Skeletal muscle tissue (tissue), 4 donors: ENCODE data around the gene CPEB3. TPM values are rescaled to one million over a fixed set of nuclear protein-coding genes. Genes with fewer than 3 reads are reported as not detected.
"Not testable (repeated sequence)": the region's sequence is repeated elsewhere in the genome, so short reads cannot be mapped to it uniquely, and the experiment has no call there.

Experiments
- H3K27ac ChIP-seq: one replicate; pipeline ENCODE4 v1.7.0; 2013; ENCODE audit warnings: mild to moderate bottlenecking, low read depth, low read length, inconsistent platforms
- H3K27me3 ChIP-seq, 3 donors: one replicate each; pipeline ENCODE4 v1.7.0; 2013; ENCODE audit warnings: low read length in 3 of 3; ENCODE audit not compliant: control insufficient read depth in 3 of 3, insufficient read depth in 3 of 3
- H3K36me3 ChIP-seq, 3 donors: one replicate each; pipeline ENCODE4 v1.7.0; 2013; ENCODE audit warnings: low read length in 3 of 3; ENCODE audit not compliant: control insufficient read depth in 3 of 3, insufficient read depth in 3 of 3
- H3K4me1 ChIP-seq, 3 donors: one replicate each; pipeline ENCODE4 v1.7.0; 2013; ENCODE audit warnings: low read length in 3 of 3, mild to moderate bottlenecking in 3 of 3; ENCODE audit not compliant: control insufficient read depth in 3 of 3, insufficient read depth in 3 of 3
- H3K4me3 ChIP-seq, 3 donors: one replicate each; pipeline ENCODE4 v1.7.0; 2013; ENCODE audit warnings: low read length in 3 of 3
- H3K9ac ChIP-seq, 3 donors: one replicate each; pipeline ENCODE4 v1.7.0; 2013; ENCODE audit warnings: low read length in 3 of 3, mild to moderate bottlenecking in 3 of 3, moderate library complexity in 2 of 3, low read depth in 1 of 3
- H3K9me3 ChIP-seq, 3 donors: one replicate each; pipeline ENCODE4 v1.7.0; 2013; ENCODE audit warnings: low read length in 3 of 3; ENCODE audit not compliant: control insufficient read depth in 3 of 3
- total RNA-seq: library from RNA; depleted of rRNA; stranded (reverse); fragments of >200 nt; gene quantifications from one replicate; pipeline ENCODE4 v1.2.3, GENCODE V29; 2014
- donor health status: Osteomylitis.

The CPEB3 gene
- total RNA-seq, 1 donor from 2014 or later, result 3.1 TPM

DNA sequence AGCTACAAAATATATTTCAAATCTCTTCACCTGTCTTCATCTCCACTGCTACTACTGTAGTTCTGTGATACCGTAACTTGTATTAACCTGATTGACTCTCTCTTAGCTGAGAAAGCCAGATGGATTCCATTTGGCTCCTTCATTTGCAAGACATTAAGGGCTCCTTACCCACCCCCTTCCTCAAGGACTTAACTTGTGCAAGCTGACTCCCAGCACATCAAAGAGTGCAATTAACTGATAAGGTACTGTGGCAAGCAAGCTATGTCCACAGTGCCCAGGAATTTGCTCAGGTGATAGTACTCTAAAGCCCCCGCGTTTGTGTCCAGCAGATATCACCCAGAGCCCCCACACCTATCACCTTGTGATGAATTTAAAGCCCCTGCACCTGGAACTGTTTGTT lies 257.8 kb downstream of the CPEB3 start:
- H3K4me3 ChIP-seq, H3K4me1 ChIP-seq, H3K9me3 ChIP-seq, H3K9ac ChIP-seq, H3K27me3 ChIP-seq, H3K27ac ChIP-seq: not testable (repeated sequence)
- H3K36me3 ChIP-seq, result peaks cover 6 to 26% (median 17%) of the 10 kb centered on the region in 3 donors

DNA sequence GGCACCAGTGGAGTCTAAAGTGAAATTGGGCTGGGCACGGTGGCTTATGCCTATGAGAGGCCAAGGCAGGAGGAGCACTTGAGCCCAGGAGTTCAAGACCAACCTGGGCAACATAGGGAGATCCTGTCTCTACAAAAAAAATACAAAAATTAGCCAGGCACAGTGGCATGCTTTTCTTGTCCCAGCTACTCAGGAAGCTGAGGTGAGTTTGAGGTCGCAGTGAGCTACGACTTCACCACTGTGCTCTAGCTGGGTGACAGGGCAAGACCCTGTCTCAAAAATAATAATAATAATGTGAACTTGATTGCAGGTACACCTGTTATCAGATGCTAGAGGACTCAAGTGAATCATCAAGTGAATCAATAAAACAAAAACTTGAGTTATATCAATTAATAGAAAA lies 259.3 kb downstream of the CPEB3 start:
- H3K9ac ChIP-seq, result no peak overlapping the region
- no peak overlapping the region for H3K27ac ChIP-seq
- no peaks in the 10 kb centered on the region for H3K9me3 ChIP-seq
- no peaks in the 10 kb centered on the region for H3K27me3 ChIP-seq
- H3K36me3 ChIP-seq, result peaks cover 15 to 41% (median 30%) of the 10 kb centered on the region in 3 donors
- no peak overlapping the region for H3K4me3 ChIP-seq
- no peaks in the 10 kb centered on the region for H3K4me1 ChIP-seq

DNA sequence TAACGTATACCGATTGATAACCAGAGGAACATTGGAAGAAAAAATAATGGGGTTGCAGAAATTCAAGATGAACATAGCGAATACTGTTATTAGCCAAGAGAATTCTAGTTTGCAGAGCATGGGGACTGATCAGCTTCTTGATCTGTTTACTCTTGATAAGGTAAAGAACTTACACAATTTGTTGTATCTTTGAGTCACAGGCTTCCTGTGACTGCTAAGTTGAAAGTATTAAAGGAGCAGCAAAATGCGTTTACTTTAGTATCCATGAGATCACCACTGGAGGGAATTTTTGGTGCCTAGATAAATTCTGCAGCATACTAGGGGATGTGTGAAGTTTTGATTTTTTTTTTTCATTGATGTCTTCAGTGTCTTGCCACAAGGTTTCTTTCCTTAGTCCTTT lies 263.7 kb downstream of the CPEB3 start:
- no peaks in the 10 kb centered on the region for H3K27me3 ChIP-seq
- H3K27ac ChIP-seq, result no peak overlapping the region
- H3K9ac ChIP-seq, result no peak overlapping the region
- peaks cover 19 to 62% (median 40%) of the 10 kb centered on the region in 3 donors for H3K36me3 ChIP-seq
- no peaks in the 10 kb centered on the region for H3K9me3 ChIP-seq
- no peaks in the 10 kb centered on the region for H3K4me1 ChIP-seq
- H3K4me3 ChIP-seq, result no peak overlapping the region

DNA sequence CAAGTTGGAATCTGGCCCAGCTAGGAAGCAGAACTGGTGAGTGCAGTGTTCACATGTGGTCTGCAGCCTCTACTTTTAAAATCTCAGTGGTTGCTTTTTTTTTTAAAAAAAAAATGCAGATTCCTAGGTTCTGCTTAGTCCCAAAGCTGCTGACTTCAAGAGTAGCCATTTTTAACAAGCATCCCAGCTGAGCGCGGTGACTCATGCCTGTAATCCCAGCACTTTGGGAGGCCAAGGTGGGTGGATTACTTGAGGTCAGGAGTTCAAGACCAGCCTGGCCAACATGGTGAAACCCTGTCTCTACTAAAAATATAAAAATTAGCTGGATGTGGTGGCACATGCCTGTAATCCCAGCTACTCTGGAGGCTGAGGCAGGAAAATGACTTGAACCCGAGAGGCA lies 265.5 kb downstream of the CPEB3 start:
- not testable (repeated sequence) for H3K27ac ChIP-seq, H3K9ac ChIP-seq, H3K9me3 ChIP-seq, H3K4me3 ChIP-seq, H3K27me3 ChIP-seq, H3K4me1 ChIP-seq
- peaks cover 19 to 56% (median 44%) of the 10 kb centered on the region in 3 donors for H3K36me3 ChIP-seq

DNA sequence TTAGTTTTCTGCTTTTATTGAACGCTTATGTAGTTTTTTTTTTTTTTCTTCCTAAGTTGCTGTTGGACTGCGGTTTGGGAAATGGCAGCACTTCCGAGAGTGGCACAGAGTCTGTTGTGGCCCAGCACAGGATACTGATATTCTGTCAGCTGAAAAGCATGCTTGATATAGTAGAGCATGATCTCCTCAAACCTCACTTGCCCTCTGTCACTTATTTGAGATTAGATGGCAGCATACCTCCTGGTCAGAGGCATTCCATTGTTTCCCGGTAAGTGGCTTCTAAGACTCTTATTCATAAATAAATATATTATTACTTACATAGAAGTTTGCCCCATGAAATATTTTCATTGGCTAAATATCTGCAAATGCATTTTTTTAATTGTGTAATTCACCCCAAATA lies 266.2 kb downstream of the CPEB3 start:
- H3K4me1 ChIP-seq, result no peaks in the 10 kb centered on the region
- H3K36me3 ChIP-seq, result peaks cover 14 to 53% (median 42%) of the 10 kb centered on the region in 3 donors
- no peak overlapping the region for H3K27ac ChIP-seq

DNA sequence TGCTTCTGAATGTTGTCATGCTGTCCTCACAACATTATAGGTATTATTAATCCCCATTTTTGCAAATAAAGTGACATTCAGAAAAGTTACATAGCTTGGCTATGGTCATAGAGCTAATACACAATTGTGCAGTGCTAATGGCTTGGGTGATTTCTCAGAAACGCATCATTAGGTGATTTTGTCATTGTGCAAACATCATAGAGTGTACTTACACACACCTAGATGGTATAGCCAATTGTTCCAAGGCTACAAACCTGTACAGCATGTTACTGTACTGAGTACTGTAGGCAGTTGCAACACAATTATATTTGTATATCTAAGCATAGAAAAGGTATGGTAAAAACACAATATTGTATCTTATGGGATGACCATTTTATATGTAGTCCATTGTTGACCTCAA lies 276.3 kb downstream of the CPEB3 start:
- Histone ChIP-seq H3K4me1 (no peaks in the 10 kb centered on the region), H3K9ac (no peak overlapping the region), H3K27ac (no peak overlapping the region), H3K27me3 (no peaks in the 10 kb centered on the region), H3K4me3 (no peak overlapping the region), H3K36me3 (peaks cover 12 to 49% (median 39%) of the 10 kb centered on the region in 3 donors), H3K9me3 (no peaks in the 10 kb centered on the region)

More for the DNA sequence above, 266.2 kb downstream of the CPEB3 start:
- Histone ChIP-seq H3K27me3 (no peaks in the 10 kb centered on the region), H3K9me3 (no peaks in the 10 kb centered on the region), H3K9ac (no peak overlapping the region), H3K4me3 (no peak overlapping the region)

DNA sequence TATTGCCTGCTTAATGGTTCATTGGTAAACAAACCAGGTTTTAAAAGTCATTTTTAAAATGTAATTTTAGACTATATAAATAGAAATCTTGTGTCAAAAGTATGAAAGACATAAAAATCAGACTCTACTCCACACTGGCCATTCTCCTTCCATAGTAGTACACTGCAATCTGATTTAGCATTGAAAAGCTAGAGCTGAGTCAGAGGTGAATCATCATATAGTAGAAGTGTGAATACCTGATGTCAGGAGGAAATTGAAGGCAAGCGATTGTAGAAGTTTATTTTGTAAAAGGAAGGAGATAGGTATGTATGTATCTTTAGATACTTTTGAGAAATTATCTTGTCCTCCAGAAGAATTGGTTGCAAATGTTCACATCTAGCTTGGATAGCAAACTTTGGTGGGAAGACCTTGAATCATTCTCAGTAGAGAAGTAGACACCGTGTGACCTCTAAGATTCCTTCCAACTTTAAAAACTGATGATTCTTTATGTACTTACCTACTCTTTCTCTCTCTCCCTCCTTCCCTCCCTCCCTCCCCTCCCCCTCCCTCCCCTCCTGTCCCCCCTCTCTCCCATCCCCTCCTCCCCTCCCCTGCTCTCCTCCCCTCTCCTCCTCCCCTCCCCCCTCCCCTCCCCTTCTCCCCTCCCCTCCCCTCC lies 279.2 kb downstream of the CPEB3 start:
- H3K9ac ChIP-seq, result no peak overlapping the region
- peaks cover 7 to 33% (median 23%) of the 10 kb centered on the region in 3 donors for H3K36me3 ChIP-seq
- no peak overlapping the region for H3K27ac ChIP-seq
- H3K4me3 ChIP-seq, result no peak overlapping the region
- H3K27me3 ChIP-seq, result no peaks in the 10 kb centered on the region
- no peaks in the 10 kb centered on the region for H3K4me1 ChIP-seq
- H3K9me3 ChIP-seq, result no peaks in the 10 kb centered on the region

DNA sequence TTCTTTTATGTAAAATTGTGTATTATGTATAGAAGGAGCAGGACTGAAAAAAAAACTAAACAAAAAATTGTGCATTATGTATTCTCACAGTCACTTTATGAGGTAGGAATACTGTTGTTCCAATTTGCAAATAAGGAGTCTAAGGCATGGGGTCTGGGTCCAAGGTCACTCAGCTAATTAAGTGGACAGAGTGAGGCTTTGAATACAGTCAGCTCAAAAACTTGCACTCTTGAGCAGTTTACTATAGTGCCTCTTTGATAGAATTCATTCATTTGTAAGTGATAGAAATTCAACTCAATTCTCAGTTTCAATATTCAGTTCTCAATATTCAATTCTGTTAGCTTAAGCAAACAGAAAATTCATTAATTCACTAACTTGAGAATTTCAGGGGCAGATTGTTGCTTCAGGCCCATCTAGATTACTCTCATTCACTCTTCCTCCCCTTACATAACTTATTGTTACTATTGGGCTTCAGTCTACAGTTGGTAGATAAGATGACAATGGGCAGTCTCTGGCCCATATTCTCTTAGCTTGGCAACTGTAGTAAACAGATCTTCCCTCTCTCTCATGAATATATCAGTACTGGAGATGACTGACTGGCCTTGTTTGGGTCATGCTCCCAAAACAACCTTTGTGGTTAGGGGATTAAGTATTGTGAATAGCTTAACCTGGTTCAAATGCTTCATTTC lies 280.7 kb downstream of the CPEB3 start:
- Histone ChIP-seq H3K27me3 (no peaks in the 10 kb centered on the region), H3K9ac (no peak overlapping the region), H3K36me3 (peaks cover 7 to 36% (median 17%) of the 10 kb centered on the region in 3 donors), H3K4me3 (no peak overlapping the region), H3K9me3 (no peaks in the 10 kb centered on the region), H3K27ac (no peak overlapping the region), H3K4me1 (no peaks in the 10 kb centered on the region)

DNA sequence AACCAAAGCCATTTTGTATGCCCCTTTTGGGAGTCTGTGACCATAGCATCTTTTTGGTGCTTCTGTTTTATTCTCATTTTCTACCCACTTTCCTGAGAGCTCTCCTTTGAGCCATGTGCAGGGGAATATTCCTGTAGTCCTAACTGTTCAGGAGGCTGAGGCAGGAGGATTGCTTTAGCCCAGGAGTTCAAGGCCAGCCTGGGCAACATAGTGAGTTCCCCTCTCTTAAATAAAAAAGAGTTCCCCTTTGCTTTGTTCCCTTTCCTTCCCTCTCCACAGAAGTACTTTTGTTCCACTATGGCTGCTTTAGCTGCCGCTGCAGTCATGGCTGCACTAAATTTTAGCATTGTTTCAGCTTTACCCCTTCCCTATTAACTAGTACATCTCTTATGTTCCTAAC lies 281.4 kb downstream of the CPEB3 start:
- Histone ChIP-seq H3K9ac (no peak overlapping the region), H3K27ac (no peak overlapping the region), H3K4me3 (no peak overlapping the region), H3K36me3 (peaks cover 4 to 31% (median 12%) of the 10 kb centered on the region in 3 donors), H3K4me1 (no peaks in the 10 kb centered on the region), H3K9me3 (no peaks in the 10 kb centered on the region), H3K27me3 (no peaks in the 10 kb centered on the region)

DNA sequence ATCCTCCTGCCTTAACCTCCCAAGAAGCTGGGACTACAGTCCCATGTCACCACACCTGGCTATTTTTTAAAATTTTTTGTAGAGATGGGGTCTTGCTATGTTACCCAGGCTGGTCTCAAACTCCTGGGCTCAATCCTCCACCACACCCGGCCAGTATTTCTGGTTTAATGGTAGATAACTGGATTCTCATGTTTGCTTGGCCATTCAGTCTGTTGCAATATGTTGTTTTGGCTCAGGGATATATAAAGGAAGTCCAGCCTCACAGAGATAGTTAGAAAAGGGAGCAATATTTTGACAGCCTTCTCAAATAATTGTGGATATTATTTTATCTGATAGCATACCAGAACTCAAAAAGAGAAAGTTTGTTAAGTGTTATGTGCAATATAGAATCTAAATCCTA lies 284.9 kb downstream of the CPEB3 start:
- Histone ChIP-seq H3K4me1 (no peaks in the 10 kb centered on the region), H3K9me3 (no peaks in the 10 kb centered on the region), H3K9ac (no peak overlapping the region), H3K27ac (no peak overlapping the region), H3K27me3 (no peaks in the 10 kb centered on the region), H3K4me3 (no peak overlapping the region), H3K36me3 (peaks cover 6 to 28% (median 12%) of the 10 kb centered on the region in 3 donors)
